ENCODE results near the gene GPR155.

GRCh38 chr2:174395969-174396630, 90.7 kb downstream of the GPR155 start:
- no peak for TF ChIP-seq CTCF (IDR thresholded peaks at IDR 0.05)
- TF ChIP-seq POLR2AphosphoS5 (IDR thresholded peaks at IDR 0.05): no peak
- TF ChIP-seq EP300 (IDR thresholded peaks at IDR 0.05): no peak
- TF ChIP-seq POLR2A (IDR thresholded peaks at IDR 0.05): no peak
